Duodenal mucosa (tissue), 2 donors: ENCODE measurements around the gene OR8B12.

Source experiments
- H3K27ac ChIP-seq: one replicate; pipeline ENCODE4 v1.7.0; 2013; ENCODE audit warnings: low read depth, low read length
- H3K27me3 ChIP-seq, 2 donors: one replicate each; pipeline ENCODE4 v1.7.0; 2013; ENCODE audit warnings: low read length in 2 of 2, control low read depth in 1 of 2; ENCODE audit not compliant: insufficient read depth in 2 of 2, control insufficient read depth in 1 of 2
- H3K36me3 ChIP-seq, 2 donors: one replicate each; pipeline ENCODE4 v1.7.0; 2013; ENCODE audit warnings: low read length in 2 of 2, control low read depth in 1 of 2; ENCODE audit not compliant: insufficient read depth in 2 of 2, control insufficient read depth in 1 of 2
- H3K4me1 ChIP-seq, 2 donors: one replicate each; pipeline ENCODE4 v1.7.0; 2013; ENCODE audit warnings: low read length in 2 of 2, control low read depth in 1 of 2; ENCODE audit not compliant: insufficient read depth in 2 of 2, control insufficient read depth in 1 of 2
- H3K4me3 ChIP-seq, 2 donors: one replicate each; pipeline ENCODE4 v1.7.0; 2013; ENCODE audit warnings: low read length in 2 of 2, low read depth in 1 of 2
- H3K9ac ChIP-seq, 2 donors: one replicate each; pipeline ENCODE4 v1.7.0; 2013; ENCODE audit warnings: low read length in 2 of 2, low read depth in 1 of 2
- H3K9me3 ChIP-seq, 2 donors: one replicate each; pipeline ENCODE4 v1.7.0; 2013; ENCODE audit warnings: low read length in 2 of 2, control low read depth in 1 of 2; ENCODE audit not compliant: control insufficient read depth in 1 of 2

The OR8B12 gene

DNA sequence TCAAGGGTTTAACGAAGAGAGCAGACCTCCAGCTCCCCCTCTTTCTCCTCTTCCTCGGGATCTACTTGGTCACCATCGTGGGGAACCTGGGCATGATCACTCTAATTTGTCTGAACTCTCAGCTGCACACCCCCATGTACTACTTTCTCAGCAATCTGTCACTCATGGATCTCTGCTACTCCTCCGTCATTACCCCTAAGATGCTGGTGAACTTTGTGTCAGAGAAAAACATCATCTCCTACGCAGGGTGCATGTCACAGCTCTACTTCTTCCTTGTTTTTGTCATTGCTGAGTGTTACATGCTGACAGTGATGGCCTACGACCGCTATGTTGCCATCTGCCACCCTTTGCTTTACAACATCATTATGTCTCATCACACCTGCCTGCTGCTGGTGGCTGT, 26.7 kb upstream of the OR8B12 start:
- H3K27me3 ChIP-seq, result no peaks in the 10 kb centered on the region
- H3K36me3 ChIP-seq, result no peaks in the 10 kb centered on the region
- no peaks in the 10 kb centered on the region for H3K4me1 ChIP-seq
- H3K9ac ChIP-seq, result no peak overlapping the region
- H3K4me3 ChIP-seq, result no peak overlapping the region
- H3K27ac ChIP-seq, result no peak overlapping the region
- no peaks in the 10 kb centered on the region for H3K9me3 ChIP-seq

DNA sequence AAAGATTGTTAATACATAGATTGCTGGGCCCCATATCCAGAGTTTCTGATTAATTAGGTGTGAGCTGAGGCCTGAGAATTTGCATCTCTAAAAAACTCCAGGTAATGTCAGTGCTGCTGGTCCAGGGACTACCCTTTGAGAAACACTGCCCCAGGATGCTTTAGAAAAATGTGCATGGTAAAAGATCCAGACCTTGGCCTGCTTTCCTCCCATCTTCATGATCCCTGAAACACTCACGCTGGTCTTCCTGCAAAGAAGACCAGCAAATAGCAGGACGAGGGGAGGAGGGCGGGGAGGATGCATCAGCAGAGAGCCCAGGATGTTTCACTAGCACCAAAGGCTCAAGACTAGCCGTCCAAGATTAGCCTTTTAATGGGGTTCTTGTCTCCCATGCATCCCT, 26.2 kb upstream of the OR8B12 start, which contains the start of gene OR8A1:
OR8A1 (plus strand) TSS at position 301 of the 400 bp plus-strand sequence. CDS start 123 bp downstream, outside the sequence.
- Histone ChIP-seq H3K9ac (no peak within 1 kb of the TSS), H3K9me3 (no peaks in the 10 kb centered on the region), H3K4me3 (no peak within 1 kb of the TSS), H3K27ac (no peak within 1 kb of the TSS), H3K36me3 (no peaks in the 10 kb centered on the region), H3K4me1 (no peaks in the 10 kb centered on the region), H3K27me3 (no peaks in the 10 kb centered on the region)

DNA sequence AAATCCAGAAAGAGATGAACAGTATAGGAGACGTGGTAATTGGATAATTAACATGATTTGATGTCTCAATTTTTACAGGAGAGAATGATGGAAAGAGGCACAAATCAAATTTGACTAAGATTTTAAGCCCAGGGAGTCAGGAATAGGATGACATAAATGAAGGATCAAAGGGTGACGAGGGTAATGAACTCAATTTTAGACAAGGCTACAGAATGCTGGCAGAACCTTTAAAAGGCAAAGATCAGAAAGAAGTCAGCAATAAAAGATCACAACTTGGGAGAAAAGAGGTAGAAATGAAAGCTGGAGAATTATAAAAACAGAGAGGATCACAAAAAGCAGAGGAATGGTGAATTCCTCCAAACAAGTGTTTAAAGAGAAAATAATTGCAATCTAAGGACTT, 13.4 kb upstream of the OR8B12 start:
- Histone ChIP-seq H3K4me1 (no peaks in the 10 kb centered on the region), H3K4me3 (no peak overlapping the region), H3K27ac (no peak overlapping the region), H3K27me3 (no peaks in the 10 kb centered on the region), H3K9me3 (no peaks in the 10 kb centered on the region), H3K36me3 (no peaks in the 10 kb centered on the region), H3K9ac (no peak overlapping the region)

DNA sequence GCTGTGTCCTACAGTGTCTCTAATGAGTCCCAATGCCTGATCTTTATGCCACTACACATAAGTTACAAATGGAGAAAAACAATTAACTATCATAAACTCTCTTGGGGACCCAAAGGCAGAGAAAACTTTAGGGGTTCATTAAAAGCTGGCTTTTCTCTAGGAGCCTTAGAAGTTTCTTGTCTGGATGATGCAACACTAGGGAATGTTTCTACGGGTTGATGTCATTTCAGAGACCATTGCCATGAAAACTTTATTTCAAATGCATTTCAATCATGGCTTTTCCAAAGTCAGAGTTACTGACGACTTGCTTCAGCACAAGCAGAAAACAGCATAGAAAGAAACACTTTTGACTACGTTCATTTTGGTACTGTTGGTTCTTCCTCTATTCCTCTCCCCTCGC, 8.5 kb upstream of the OR8B12 start:
- no peaks in the 10 kb centered on the region for H3K36me3 ChIP-seq
- no peaks in the 10 kb centered on the region for H3K4me1 ChIP-seq
- no peak overlapping the region for H3K4me3 ChIP-seq
- H3K27ac ChIP-seq, result no peak overlapping the region
- H3K9ac ChIP-seq, result no peak overlapping the region
- no peaks in the 10 kb centered on the region for H3K9me3 ChIP-seq
- no peaks in the 10 kb centered on the region for H3K27me3 ChIP-seq

DNA sequence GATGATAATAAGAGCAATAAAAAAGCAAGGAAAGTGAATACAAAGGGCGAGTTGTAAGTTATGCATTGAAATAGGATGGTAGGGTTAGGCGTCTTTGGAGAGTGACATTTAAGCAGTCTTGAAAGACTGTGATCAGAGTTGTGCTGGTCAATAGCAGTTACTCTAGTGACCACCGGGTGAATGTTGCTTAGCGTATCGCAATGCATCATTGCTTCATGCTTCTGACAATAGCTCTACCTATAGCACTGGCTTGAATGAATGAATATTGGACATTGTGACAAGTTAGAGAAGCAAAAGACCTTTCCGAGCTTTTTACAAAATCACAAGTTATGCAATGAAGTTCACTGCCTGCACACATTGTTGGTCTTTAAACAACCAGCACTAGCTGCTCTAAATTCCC, 7.7 kb upstream of the OR8B12 start:
- H3K4me1 ChIP-seq, result no peaks in the 10 kb centered on the region
- no peak overlapping the region for H3K4me3 ChIP-seq
- H3K27me3 ChIP-seq, result no peaks in the 10 kb centered on the region
- H3K27ac ChIP-seq, result no peak overlapping the region
- H3K9me3 ChIP-seq, result no peaks in the 10 kb centered on the region
- no peak overlapping the region for H3K9ac ChIP-seq
- no peaks in the 10 kb centered on the region for H3K36me3 ChIP-seq

DNA sequence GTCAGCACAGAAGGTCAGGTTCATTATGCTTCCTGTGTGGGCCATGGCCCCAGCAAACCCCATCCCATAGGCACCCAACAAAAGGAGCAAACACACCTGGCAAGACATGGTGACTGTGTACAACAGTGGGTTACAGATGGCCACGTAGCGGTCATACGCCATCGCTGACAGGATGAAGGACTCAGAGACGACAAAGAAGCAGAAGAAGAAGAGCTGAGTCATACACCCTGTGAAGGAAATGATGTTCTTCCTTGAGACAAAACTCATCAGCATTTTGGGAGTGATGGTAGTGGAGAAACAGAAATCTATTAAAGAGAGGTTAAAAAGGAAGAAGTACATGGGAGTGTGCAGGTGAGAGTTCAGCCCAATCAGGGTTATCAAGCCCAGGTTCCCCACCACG, 309 bp downstream of the OR8B12 start:
- Histone ChIP-seq H3K9me3 (no peaks in the 10 kb centered on the region), H3K27ac (no peak overlapping the region), H3K9ac (no peak overlapping the region), H3K4me3 (no peak overlapping the region), H3K36me3 (no peaks in the 10 kb centered on the region), H3K4me1 (no peaks in the 10 kb centered on the region), H3K27me3 (no peaks in the 10 kb centered on the region)

DNA sequence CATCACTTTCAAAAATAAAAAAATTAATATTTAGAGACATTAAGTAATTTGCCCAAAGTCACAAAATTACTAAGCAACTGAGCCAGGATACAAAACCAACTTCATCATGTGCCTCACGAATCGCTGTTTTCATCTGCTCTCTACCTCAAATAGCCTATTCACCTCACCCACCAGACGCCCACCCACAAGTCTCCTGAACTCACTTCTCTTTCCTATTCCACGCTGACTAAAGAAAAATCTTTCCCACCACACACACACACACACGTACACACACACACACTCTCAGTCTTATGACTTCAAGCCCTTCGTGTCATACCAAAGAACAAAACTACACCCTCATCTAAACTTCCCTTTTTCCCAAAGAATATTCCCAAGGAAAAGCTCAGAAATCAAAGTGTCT, 2.2 kb downstream of the OR8B12 start:
- Histone ChIP-seq H3K4me1 (no peaks in the 10 kb centered on the region), H3K9me3 (no peaks in the 10 kb centered on the region), H3K27ac (no peak overlapping the region), H3K4me3 (no peak overlapping the region), H3K9ac (no peak overlapping the region), H3K27me3 (no peaks in the 10 kb centered on the region), H3K36me3 (no peaks in the 10 kb centered on the region)

DNA sequence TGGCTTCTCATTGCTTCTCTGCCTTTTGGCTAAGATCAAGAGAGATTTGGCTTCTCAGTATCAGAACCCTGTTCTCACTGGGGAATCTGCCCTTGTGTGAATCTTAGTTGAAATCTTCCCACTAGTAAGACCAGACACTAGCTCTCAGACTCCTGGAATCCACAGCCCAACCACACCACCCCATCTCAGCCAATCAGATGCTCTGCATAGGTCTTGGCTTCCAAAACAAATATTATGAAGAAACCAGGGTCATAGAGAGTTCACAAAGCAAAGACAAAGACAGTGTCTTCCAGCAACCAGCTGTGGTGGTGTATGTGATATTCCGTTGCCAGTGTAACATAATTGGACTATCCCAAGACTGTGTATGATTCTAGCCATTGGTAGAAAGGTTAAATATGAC, 5.4 kb downstream of the OR8B12 start:
- Histone ChIP-seq H3K9me3 (no peaks in the 10 kb centered on the region), H3K4me3 (no peak overlapping the region), H3K9ac (no peak overlapping the region), H3K4me1 (no peaks in the 10 kb centered on the region), H3K36me3 (no peaks in the 10 kb centered on the region), H3K27ac (no peak overlapping the region), H3K27me3 (no peaks in the 10 kb centered on the region)

DNA sequence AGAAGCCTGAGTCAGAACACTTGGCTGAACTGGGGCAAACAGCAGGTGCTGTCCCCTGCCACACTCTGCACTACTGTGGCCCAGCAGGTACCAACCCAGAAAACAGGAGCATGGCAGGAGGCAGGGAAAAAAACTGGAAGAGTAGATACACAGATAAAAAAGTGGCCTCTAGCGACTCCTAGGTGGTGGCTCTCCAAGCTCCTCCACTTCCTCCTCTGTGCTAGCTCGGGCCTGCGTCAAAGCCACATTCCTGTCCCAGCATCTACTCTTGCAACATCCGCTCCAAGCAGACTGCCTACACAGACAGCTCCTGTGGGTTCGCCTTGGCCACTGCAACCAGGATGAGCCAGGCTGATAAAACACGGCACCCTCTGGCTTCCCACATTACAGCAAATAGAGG, 6.9 kb downstream of the OR8B12 start:
- Histone ChIP-seq H3K4me1 (no peaks in the 10 kb centered on the region), H3K4me3 (no peak overlapping the region), H3K27me3 (no peaks in the 10 kb centered on the region), H3K9ac (no peak overlapping the region), H3K36me3 (no peaks in the 10 kb centered on the region), H3K27ac (no peak overlapping the region), H3K9me3 (no peaks in the 10 kb centered on the region)

DNA sequence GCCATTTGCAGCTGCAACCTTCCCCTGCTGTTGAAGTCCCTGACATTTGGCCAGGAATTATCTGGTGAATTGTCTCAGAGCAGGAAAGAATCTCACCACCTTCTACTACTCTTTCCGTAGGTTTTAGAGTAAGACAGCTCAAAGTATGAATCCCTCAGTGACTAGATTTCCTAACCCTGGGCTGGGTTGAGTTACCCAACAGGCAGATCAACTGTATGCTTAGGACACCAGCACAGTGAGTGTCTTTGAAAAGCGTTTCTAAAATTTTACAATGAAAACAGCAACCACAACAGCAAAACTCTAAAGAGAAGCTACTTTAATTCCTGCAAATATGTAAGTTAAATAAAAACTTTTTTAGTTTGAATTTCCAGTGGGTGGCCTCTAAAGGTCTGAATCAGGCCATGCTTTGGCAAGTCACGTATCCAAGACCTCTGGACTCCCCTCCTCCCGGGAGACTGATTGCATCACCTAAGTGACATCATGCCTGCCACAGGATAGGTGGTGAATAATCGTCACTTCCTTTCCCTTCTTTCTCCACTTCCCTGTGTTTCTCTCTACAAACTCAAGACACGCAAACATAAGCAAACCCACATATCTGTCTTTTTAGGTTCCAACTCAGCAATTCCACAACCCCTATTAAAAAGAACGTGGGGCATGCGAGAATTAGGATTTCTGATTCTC, 7.8 kb downstream of the OR8B12 start:
- Histone ChIP-seq H3K4me3 (no peak overlapping the region), H3K36me3 (no peaks in the 10 kb centered on the region), H3K9ac (no peak overlapping the region), H3K27ac (no peak overlapping the region), H3K4me1 (no peaks in the 10 kb centered on the region), H3K27me3 (no peaks in the 10 kb centered on the region), H3K9me3 (no peaks in the 10 kb centered on the region)

DNA sequence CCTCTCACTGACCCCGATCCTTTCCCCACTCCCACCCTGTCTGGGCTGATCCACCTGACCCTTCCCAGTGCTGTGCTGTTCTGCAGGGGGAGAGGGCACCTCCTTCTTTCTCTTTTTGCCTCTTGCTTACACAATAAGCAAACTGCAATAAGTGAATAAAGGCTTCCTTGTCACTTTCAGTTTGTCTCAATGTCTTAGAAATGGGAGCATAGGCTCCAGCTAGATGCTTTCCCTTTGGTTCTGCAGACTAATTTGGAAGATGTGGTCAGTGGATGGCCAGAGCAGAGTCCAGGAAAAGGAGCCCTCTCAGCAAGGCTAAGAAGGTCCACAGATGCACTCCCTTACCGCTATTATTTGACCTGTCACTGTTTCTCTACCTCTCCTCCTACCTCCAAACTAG, 9.4 kb downstream of the OR8B12 start:
- H3K9me3 ChIP-seq, result no peaks in the 10 kb centered on the region
- H3K36me3 ChIP-seq, result no peaks in the 10 kb centered on the region
- H3K27me3 ChIP-seq, result no peaks in the 10 kb centered on the region
- H3K27ac ChIP-seq, result no peak overlapping the region
- no peak overlapping the region for H3K4me3 ChIP-seq
- H3K4me1 ChIP-seq, result no peaks in the 10 kb centered on the region
- H3K9ac ChIP-seq, result no peak overlapping the region
